ENCODE measurements around the gene AGPAT1. TPM values are rescaled to one million over a fixed set of nuclear protein-coding genes. Genes with fewer than 3 reads are reported as not detected.

The AGPAT1 gene
- total RNA-seq, 1 experiment from 2014 or later, result 55.6 TPM

- peaks cover 4 to 15% of the 10 kb centered on the region in 2 experiments; a peak in 3 of 4 replicates for H3K36me3 ChIP-seq (ENCODE audit: control insufficient read depth in 1 of 2, insufficient read depth in 2 of 2, low read length in 2 of 2)
- ChIA-PET RAD21 (ENCODE audit: low non-redundant PET in 1 of 2, low total read pairs in 2 of 2, uncharacterized antibody in 2 of 2, unreplicated experiment in 2 of 2) (no interaction called here), POLR2A (no interaction called here), CTCF (no interaction called here)
- TF ChIP-seq ZFX (IDR thresholded peaks at IDR 0.05), result no peak
- no peak for TF ChIP-seq CBX3 (IDR thresholded peaks at IDR 0.05; ENCODE audit: low read depth)
- TF ChIP-seq FOSL1 (IDR thresholded peaks at IDR 0.05; ENCODE audit: low read depth), result no peak
- no peak for TF ChIP-seq RAD21 (IDR thresholded peaks at IDR 0.05; ENCODE audit: low read depth)
- TF ChIP-seq YY1 (IDR thresholded peaks at IDR 0.05; ENCODE audit: extremely low read depth, insufficient replicate concordance, low read depth, low read length), result no peak
- no peak for TF ChIP-seq JUND (IDR thresholded peaks at IDR 0.05)
- no peak for TF ChIP-seq POLR2AphosphoS5 (IDR thresholded peaks at IDR 0.05; ENCODE audit: low read depth, low read length)
- TF ChIP-seq CEBPB (IDR thresholded peaks at IDR 0.05; ENCODE audit: low read depth), result no peak
- no peak for TF ChIP-seq TCF7L2 (IDR thresholded peaks at IDR 0.05; ENCODE audit: borderline replicate concordance, extremely low read depth, insufficient read depth, insufficient read length)
- TF ChIP-seq, protein P1, sequence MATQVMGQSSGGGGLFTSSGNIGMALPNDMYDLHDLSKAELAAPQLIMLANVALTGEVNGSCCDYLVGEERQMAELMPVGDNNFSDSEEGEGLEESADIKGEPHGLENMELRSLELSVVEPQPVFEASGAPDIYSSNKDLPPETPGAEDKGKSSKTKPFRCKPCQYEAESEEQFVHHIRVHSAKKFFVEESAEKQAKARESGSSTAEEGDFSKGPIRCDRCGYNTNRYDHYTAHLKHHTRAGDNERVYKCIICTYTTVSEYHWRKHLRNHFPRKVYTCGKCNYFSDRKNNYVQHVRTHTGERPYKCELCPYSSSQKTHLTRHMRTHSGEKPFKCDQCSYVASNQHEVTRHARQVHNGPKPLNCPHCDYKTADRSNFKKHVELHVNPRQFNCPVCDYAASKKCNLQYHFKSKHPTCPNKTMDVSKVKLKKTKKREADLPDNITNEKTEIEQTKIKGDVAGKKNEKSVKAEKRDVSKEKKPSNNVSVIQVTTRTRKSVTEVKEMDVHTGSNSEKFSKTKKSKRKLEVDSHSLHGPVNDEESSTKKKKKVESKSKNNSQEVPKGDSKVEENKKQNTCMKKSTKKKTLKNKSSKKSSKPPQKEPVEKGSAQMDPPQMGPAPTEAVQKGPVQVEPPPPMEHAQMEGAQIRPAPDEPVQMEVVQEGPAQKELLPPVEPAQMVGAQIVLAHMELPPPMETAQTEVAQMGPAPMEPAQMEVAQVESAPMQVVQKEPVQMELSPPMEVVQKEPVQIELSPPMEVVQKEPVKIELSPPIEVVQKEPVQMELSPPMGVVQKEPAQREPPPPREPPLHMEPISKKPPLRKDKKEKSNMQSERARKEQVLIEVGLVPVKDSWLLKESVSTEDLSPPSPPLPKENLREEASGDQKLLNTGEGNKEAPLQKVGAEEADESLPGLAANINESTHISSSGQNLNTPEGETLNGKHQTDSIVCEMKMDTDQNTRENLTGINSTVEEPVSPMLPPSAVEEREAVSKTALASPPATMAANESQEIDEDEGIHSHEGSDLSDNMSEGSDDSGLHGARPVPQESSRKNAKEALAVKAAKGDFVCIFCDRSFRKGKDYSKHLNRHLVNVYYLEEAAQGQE (IDR thresholded peaks at IDR 0.05; ENCODE audit: low read depth), result no peak
- TF ChIP-seq SIN3A (IDR thresholded peaks at IDR 0.05; ENCODE audit: low read depth), result no peak
- no peak for TF ChIP-seq MAX (IDR thresholded peaks at IDR 0.05)
- TF ChIP-seq, protein P2, sequence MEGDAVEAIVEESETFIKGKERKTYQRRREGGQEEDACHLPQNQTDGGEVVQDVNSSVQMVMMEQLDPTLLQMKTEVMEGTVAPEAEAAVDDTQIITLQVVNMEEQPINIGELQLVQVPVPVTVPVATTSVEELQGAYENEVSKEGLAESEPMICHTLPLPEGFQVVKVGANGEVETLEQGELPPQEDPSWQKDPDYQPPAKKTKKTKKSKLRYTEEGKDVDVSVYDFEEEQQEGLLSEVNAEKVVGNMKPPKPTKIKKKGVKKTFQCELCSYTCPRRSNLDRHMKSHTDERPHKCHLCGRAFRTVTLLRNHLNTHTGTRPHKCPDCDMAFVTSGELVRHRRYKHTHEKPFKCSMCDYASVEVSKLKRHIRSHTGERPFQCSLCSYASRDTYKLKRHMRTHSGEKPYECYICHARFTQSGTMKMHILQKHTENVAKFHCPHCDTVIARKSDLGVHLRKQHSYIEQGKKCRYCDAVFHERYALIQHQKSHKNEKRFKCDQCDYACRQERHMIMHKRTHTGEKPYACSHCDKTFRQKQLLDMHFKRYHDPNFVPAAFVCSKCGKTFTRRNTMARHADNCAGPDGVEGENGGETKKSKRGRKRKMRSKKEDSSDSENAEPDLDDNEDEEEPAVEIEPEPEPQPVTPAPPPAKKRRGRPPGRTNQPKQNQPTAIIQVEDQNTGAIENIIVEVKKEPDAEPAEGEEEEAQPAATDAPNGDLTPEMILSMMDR (IDR thresholded peaks at IDR 0.05 in 2 of 3, conservative IDR thresholded peaks at IDR 0.05 in 1 of 3; ENCODE audit: borderline replicate concordance in 1 of 3, insufficient read depth in 1 of 3, low read depth in 2 of 3, low read length in 2 of 3), result no peak
- TF ChIP-seq EZH2 (IDR thresholded peaks at IDR 0.05), result no peak
- TF ChIP-seq, protein P3, sequence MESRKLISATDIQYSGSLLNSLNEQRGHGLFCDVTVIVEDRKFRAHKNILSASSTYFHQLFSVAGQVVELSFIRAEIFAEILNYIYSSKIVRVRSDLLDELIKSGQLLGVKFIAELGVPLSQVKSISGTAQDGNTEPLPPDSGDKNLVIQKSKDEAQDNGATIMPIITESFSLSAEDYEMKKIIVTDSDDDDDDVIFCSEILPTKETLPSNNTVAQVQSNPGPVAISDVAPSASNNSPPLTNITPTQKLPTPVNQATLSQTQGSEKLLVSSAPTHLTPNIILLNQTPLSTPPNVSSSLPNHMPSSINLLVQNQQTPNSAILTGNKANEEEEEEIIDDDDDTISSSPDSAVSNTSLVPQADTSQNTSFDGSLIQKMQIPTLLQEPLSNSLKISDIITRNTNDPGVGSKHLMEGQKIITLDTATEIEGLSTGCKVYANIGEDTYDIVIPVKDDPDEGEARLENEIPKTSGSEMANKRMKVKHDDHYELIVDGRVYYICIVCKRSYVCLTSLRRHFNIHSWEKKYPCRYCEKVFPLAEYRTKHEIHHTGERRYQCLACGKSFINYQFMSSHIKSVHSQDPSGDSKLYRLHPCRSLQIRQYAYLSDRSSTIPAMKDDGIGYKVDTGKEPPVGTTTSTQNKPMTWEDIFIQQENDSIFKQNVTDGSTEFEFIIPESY (IDR thresholded peaks at IDR 0.05; ENCODE audit: extremely low read depth, insufficient replicate concordance, low read length), result no peak
- H4K20me1 ChIP-seq (ENCODE audit: insufficient read depth), result no peaks in the 10 kb centered on the region
- H3K9me3 ChIP-seq (ENCODE audit: control insufficient read depth in 1 of 2, insufficient read depth in 1 of 2, low read depth in 1 of 2, low read length in 2 of 2), result no peaks in the 10 kb centered on the region
- H3K9me2 ChIP-seq (ENCODE audit: insufficient read depth), result no peaks in the 10 kb centered on the region
- H3K9ac ChIP-seq (ENCODE audit: low read length), result no peak overlapping the region
- ATAC-seq (no peak), DNase-seq (ENCODE audit: low read depth, low spot score) (no peak)
- H3K4me3 ChIP-seq (replicated peaks in 1 of 2; ENCODE audit: low read depth in 1 of 2, low read length in 2 of 2), result no peak overlapping the region
- peaks cover 3 to 11% of the 10 kb centered on the region in 2 experiments; a peak in 3 of 4 replicates for H3K4me1 ChIP-seq (ENCODE audit: control insufficient read depth in 1 of 2, insufficient read depth in 2 of 2, low read length in 2 of 2)
- TSS peak; percentile 60 for BruUV-seq (replicated peaks)
- no peaks in the 10 kb centered on the region; the same call in 1 of the 2 replicates for H3K79me2 ChIP-seq (ENCODE audit: insufficient read depth, low read length)
- no peak overlapping the region for H3K27ac ChIP-seq (ENCODE audit: low read depth, low read length)
- H3K27me3 ChIP-seq (ENCODE audit: insufficient read depth, low read length), result no peaks in the 10 kb centered on the region
- intact Hi-C loops (cut with micrococcal nuclease), result no loop called here
- no peak overlapping the region for H3K4me2 ChIP-seq (ENCODE audit: low read length)
- no peak overlapping the region for H2AFZ ChIP-seq (ENCODE audit: low read depth, low read length, poor library complexity, severe bottlenecking)
Observed at GRCh38 chr6:32168350-32168749, 7.5 kb downstream of the AGPAT1 start.

Measured in HCT116 (cell line).